GM10266 (cell line): ENCODE results near the gene SRGAP1.

Experiments
- DNase-seq: peaks from one replicate; pipeline ENCODE4 v3.0.0; 2012; ENCODE audit errors: extremely low spot score
- CTCF ChIP-seq: IDR thresholded peaks from 2 replicates; pipeline ENCODE4 v1.5.1; 2012; ENCODE audit warnings: mild to moderate bottlenecking, low read depth; ENCODE audit not compliant: control insufficient read depth, insufficient read depth; ENCODE audit errors: missing control alignments

SRGAP1 gene

GRCh38 chr12:63922474-63922873, 78.0 kb downstream of the SRGAP1 start:
- TF ChIP-seq CTCF, result no peak
- no peak for DNase-seq

- DNase-seq, result no peak
- no peak for TF ChIP-seq CTCF
These were observed 80.3 kb downstream of the SRGAP1 start for GRCh38 chr12:63924781-63925180.

GRCh38 chr12:63927511-63927910, 83.0 kb downstream of the SRGAP1 start:
- no peak for DNase-seq
- no peak for TF ChIP-seq CTCF

GRCh38 chr12:63928305-63928704, 83.8 kb downstream of the SRGAP1 start:
- TF ChIP-seq CTCF, result no peak
- no peak for DNase-seq

GRCh38 chr12:63929426-63929825, 84.9 kb downstream of the SRGAP1 start:
- no peak for TF ChIP-seq CTCF
- no peak for DNase-seq

- no peak for TF ChIP-seq CTCF
- DNase-seq, result no peak
These were observed 86.5 kb downstream of the SRGAP1 start for GRCh38 chr12:63930971-63931370.

- DNase-seq, result no peak
- no peak for TF ChIP-seq CTCF
These were observed 87.2 kb downstream of the SRGAP1 start for GRCh38 chr12:63931703-63932102.
